OCI-LY1 (cell line): ENCODE results near the gene CITED2.

Experiments used
- H2AFZ ChIP-seq: fragments of 200-600 bp; sonication (generic), shearing (Covaris generic); 2 replicates; pipeline ENCODE4 v1.6.0; 2014; ENCODE audit warnings: antibody characterized with exemption, mild to moderate bottlenecking, low read length
- H3F3A ChIP-seq: fragments of 200-600 bp; sonication (generic), shearing (Covaris generic); 2 replicates; pipeline ENCODE4 v1.6.0; 2014; ENCODE audit warnings: mild to moderate bottlenecking, antibody characterized with exemption, low read length, moderate library complexity; ENCODE audit not compliant: insufficient read depth
- H3K27ac ChIP-seq: fragments of 200-600 bp; sonication (generic); 2 replicates; pipeline ENCODE4 v1.5.1; 2014; ENCODE audit warnings: low read length, mixed run types, mild to moderate bottlenecking, low read depth; ENCODE audit not compliant: poor library complexity, severe bottlenecking
- H3K27me3 ChIP-seq: fragments of 200-600 bp; sonication (generic); 2 replicates; pipeline ENCODE4 v1.6.0; 2014; ENCODE audit warnings: antibody characterized with exemption, mild to moderate bottlenecking, low read length, moderate library complexity; ENCODE audit not compliant: insufficient read depth
- H3K36me3 ChIP-seq: fragments of 200-600 bp; sonication (generic); 2 replicates; pipeline ENCODE4 v1.6.1; 2014; ENCODE audit warnings: mild to moderate bottlenecking, antibody characterized with exemption, low read length, moderate library complexity, mixed read lengths; ENCODE audit not compliant: insufficient read depth
- H3K4me1 ChIP-seq: fragments of 200-600 bp; sonication (generic); 2 replicates; pipeline ENCODE4 v1.5.1; 2014; ENCODE audit warnings: mild to moderate bottlenecking, low read length, moderate library complexity; ENCODE audit not compliant: insufficient read depth, severe bottlenecking
- H3K4me2 ChIP-seq: fragments of 200-600 bp; sonication (generic), shearing (Covaris generic); 2 replicates; pipeline ENCODE4 v1.6.1; 2014; ENCODE audit warnings: low read length
- H3K4me3 ChIP-seq: fragments of 200-600 bp; sonication (generic); 2 replicates; pipeline ENCODE4 v1.5.1; 2014; ENCODE audit warnings: low read length, low read depth, mild to moderate bottlenecking, mixed read lengths; ENCODE audit not compliant: poor library complexity, severe bottlenecking
- H3K79me2 ChIP-seq: fragments of 200-600 bp; shearing (Covaris generic); 2 replicates; pipeline ENCODE4 v1.6.1; 2016; ENCODE audit warnings: mixed run types, low read length, mixed read lengths; ENCODE audit not compliant: insufficient read depth
- H3K9ac ChIP-seq: fragments of 200-600 bp; sonication (generic), shearing (Covaris generic); 2 replicates; pipeline ENCODE4 v1.6.1; 2014; ENCODE audit warnings: mild to moderate bottlenecking, low read length, mixed read lengths
- H3K9me2 ChIP-seq: fragments of 200-600 bp; sonication (generic), shearing (Covaris generic); 2 replicates; pipeline ENCODE4 v1.6.1; 2014; ENCODE audit warnings: low read depth, mild to moderate bottlenecking, low read length, mixed read lengths
- H3K9me3 ChIP-seq: fragments of 200-600 bp; shearing (Covaris generic); 2 replicates; pipeline ENCODE4 v1.6.1; 2014; ENCODE audit warnings: low read length, mixed read lengths
- H4K20me1 ChIP-seq: fragments of 200-600 bp; sonication (generic), shearing (Covaris generic); 2 replicates; pipeline ENCODE4 v1.6.0; 2016; ENCODE audit warnings: mild to moderate bottlenecking, low read length; ENCODE audit not compliant: insufficient read depth
- CTCF ChIP-seq: fragments of 200-600 bp; sonication (generic), shearing (Covaris generic); IDR thresholded peaks from 2 replicates; pipeline ENCODE4 v1.5.1; 2017; ENCODE audit warnings: mild to moderate bottlenecking, antibody characterized with exemption, low read length, moderate library complexity, mixed read lengths
- EZH2 ChIP-seq: fragments of 200-600 bp; sonication (generic), shearing (Covaris generic); IDR thresholded peaks from 2 replicates; pipeline ENCODE4 v1.8.0; 2017; ENCODE audit warnings: borderline replicate concordance, mixed run types, mild to moderate bottlenecking, antibody characterized with exemption, low read length, moderate library complexity, mixed read lengths

Gene CITED2

GRCh38 chr6:139370999-139371345 lies 3.5 kb downstream of the CITED2 start:
- Histone ChIP-seq H2AFZ (no peak overlapping the region), H4K20me1 (no peaks in the 10 kb centered on the region), H3K4me1 (peaks cover 27% of the 10 kb centered on the region), H3K9me3 (no peaks in the 10 kb centered on the region), H3K9ac (no peak overlapping the region), H3K27me3 (no peaks in the 10 kb centered on the region), H3F3A (no peaks in the 10 kb centered on the region), H3K27ac (no peak overlapping the region), H3K9me2 (no peaks in the 10 kb centered on the region), H3K4me2 (no peak overlapping the region), H3K79me2 (no peaks in the 10 kb centered on the region), H3K36me3 (peaks cover 8% of the 10 kb centered on the region; the same call in 1 of the 2 replicates), H3K4me3 (no peak overlapping the region)
- TF ChIP-seq CTCF (no peak), EZH2 (no peak)

- no peak overlapping the region for H3K27ac ChIP-seq
- no peak overlapping the region for H3K9ac ChIP-seq
These were observed 4.0 kb downstream of the CITED2 start for GRCh38 chr6:139370283-139370998.

GRCh38 chr6:139369568-139370282 lies 4.7 kb downstream of the CITED2 start:
- Histone ChIP-seq H3K9ac (no peak overlapping the region), H3K4me1 (peaks cover 20% of the 10 kb centered on the region), H3K4me3 (no peak overlapping the region), H4K20me1 (no peaks in the 10 kb centered on the region), H2AFZ (no peak overlapping the region), H3K27me3 (no peaks in the 10 kb centered on the region), H3K36me3 (peaks cover 8% of the 10 kb centered on the region; the same call in 1 of the 2 replicates), H3K27ac (no peak overlapping the region), H3F3A (no peaks in the 10 kb centered on the region), H3K79me2 (no peaks in the 10 kb centered on the region), H3K9me2 (no peaks in the 10 kb centered on the region), H3K4me2 (no peak overlapping the region), H3K9me3 (no peaks in the 10 kb centered on the region)
- TF ChIP-seq EZH2 (no peak), CTCF (peak; percentile 79)

More at GRCh38 chr6:139370283-139370998, 4.0 kb downstream of the CITED2 start:
- H3K9me3 ChIP-seq: no peaks in the 10 kb centered on the region
- no peak for TF ChIP-seq EZH2
- H3F3A ChIP-seq: no peaks in the 10 kb centered on the region
- H3K9me2 ChIP-seq: no peaks in the 10 kb centered on the region
- H2AFZ ChIP-seq: no peak overlapping the region
- no peak overlapping the region for H3K4me3 ChIP-seq
- H3K27me3 ChIP-seq: no peaks in the 10 kb centered on the region
- no peak overlapping the region for H3K4me2 ChIP-seq
- peaks cover 24% of the 10 kb centered on the region for H3K4me1 ChIP-seq
- H3K79me2 ChIP-seq: no peaks in the 10 kb centered on the region
- H3K36me3 ChIP-seq: peaks cover 8% of the 10 kb centered on the region; the same call in 1 of the 2 replicates
- H4K20me1 ChIP-seq: no peaks in the 10 kb centered on the region
